Retinal pigment epithelial cell (primary cell): ENCODE results near the gene FBXL4.

Source experiments
- DNase-seq: peaks from one replicate; pipeline ENCODE4 v3.0.0-alpha.2; 2010; ENCODE audit warnings: low read depth
- H3K4me3 ChIP-seq: 2 replicates; pipeline ENCODE4 v1.5.1; 2011; ENCODE audit warnings: mild to moderate bottlenecking, low read length, control low read depth, moderate library complexity
- CTCF ChIP-seq: conservative IDR thresholded peaks from 2 replicates; pipeline ENCODE4 v1.5.1; 2011; ENCODE audit warnings: low read depth, low read length, control low read depth, inconsistent platforms

Gene FBXL4

GRCh38 chr6:98871057-98871456, 76.7 kb downstream of the FBXL4 start:
- no peak overlapping the region for H3K4me3 ChIP-seq
- no peak for DNase-seq

GRCh38 chr6:98864497-98864896, 83.2 kb downstream of the FBXL4 start:
- no peak overlapping the region for H3K4me3 ChIP-seq
- TF ChIP-seq CTCF: no peak
- no peak for DNase-seq

More at GRCh38 chr6:98871057-98871456, 76.7 kb downstream of the FBXL4 start:
- TF ChIP-seq CTCF: no peak

GRCh38 chr6:98848539-98849242, 99.1 kb downstream of the FBXL4 start:
- TF ChIP-seq CTCF: no peak
- no peak for DNase-seq
- no peak overlapping the region for H3K4me3 ChIP-seq

DNA sequence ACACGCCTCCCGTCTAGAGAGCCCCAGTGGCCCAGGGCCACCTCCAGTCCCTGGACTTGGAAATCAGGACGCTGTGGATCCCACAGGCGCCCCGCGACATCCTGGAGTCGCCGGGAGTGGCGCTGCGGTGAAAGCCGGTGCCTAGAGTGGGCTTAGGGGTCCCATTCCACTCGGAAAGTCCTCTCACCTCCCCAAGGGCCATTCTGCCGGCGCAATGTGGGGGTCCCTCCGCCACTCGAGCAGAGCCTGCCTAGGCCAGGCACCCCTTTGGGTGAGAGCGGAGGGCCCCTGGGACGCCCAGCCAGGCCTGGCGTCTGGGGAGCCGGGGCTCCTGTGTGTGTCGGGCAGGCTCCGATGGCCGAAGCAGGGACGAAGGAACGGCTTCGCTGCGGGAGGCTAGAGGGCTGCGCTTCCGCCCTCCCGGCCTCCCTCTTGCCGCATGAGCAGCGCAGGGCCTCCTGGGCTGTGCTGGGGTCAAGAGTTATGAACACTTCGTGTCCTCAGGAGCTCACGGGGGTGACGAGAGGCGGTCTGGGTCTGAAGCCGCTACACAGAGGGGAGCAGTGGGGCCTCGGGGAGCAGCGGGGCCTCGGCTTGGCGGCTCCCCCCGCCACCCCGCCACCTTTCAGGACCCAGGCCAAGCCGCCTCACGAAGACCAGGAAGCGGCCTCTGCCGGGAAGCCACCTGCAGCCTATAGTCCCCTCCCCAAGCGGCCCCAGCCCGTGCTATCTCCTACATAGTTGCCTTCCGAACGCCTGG, 99.8 kb downstream of the FBXL4 start:
- DNase-seq: no peak
- peak; percentile 34 for TF ChIP-seq CTCF
- peak overlapping the region; percentile 44 for H3K4me3 ChIP-seq

DNA sequence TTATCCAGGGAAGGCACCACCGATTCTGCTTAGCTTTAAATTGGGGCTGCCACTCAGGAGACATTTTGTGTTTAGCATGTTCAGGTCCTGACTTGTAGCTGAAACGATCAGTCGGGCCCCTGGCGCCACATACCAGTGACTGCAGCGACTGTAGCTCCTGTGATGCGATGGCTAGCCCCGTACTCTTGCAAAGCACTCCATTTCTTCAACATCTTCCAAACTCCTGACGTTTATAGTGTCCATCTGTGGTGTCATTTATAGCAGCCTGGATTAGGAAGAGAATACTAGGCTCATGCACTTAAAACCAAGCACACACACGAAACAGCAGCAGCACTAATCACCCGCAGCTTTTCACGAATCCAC, 100.3 kb downstream of the FBXL4 start:
- no peak for DNase-seq
- TF ChIP-seq CTCF: no peak
- H3K4me3 ChIP-seq: peak overlapping the region; percentile 44

DNA sequence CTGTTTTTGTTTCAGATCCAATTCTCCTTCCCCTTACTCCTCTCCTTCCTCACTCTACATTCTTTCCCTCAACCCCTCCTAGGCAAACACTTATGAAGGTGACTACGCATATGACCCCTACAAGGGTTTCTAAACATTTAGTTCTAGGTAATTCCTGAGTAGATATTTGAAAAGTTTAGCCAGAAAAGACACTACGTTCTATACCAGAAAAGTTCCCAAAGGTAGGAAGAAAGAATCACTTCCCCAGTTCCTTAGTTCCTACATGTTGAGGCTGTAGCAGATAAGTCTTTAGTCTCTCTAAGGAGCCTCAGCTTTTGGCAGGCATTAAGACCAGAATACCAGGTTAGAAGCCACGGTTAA, 101.7 kb downstream of the FBXL4 start:
- H3K4me3 ChIP-seq: no peak overlapping the region
- DNase-seq: no peak
- no peak for TF ChIP-seq CTCF
